GM21390 (cell line): Measurements from ENCODE around the gene SDF4.
"Not testable (repeated sequence)": the region's sequence is repeated elsewhere in the genome, so short reads cannot be mapped to it uniquely, and the experiment has no call there.

Experiments
- ATAC-seq: cut with Tn5 transposase; IDR thresholded peaks from one replicate; pipeline ENCODE4 v1.9.1; 2021; ENCODE audit not compliant: unreplicated experiment

Gene SDF4

DNA sequence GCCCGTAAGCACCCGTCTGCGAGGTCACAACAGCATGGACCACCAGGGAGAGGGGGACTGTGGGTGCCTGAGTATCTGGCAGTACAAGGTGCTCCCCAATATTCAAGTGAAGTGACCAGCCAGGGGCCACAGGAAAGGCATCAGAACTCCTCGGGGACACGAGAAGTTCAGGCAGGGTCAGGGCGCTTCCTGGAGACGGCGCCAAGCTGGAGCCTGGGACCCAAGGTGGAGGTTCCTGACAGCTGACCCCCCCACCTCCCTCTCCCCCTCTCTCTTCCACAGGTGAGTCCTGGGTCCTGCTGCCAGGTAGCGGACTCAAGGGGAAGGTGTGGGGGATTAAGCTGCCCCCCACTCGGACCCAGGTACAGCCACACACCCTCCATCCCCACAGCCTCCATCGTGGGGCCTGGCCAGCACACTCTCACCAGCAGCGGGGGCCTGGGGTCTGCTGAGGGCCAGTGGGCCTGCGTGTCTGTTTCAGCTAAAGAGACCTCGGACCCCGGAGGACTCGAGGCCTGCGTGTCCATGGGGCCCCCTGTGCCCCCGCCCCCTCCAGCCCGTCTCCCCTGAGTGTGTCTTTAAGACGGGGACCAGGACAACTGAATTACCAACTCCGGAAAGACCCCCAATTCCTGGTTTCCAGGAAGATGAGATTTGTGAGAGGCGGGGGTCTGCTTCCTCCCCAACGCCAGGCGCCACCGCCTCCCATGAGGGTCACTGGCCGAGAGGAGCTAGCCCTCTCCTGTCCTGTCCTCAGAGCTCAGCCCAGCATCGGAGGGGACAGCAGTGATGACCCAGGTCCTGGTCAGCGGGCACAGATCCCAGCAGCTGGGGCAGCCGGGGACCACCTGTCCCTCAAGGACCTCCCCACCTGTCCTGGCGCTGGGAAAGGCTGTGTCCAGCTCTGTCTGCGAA lies 31.6 kb downstream of the SDF4 start:
- no peak for ATAC-seq

GRCh38 chr1:1199141-1199960 lies 32.5 kb downstream of the SDF4 start:
- ATAC-seq = no peak

GRCh38 chr1:1198423-1199140 lies 33.2 kb downstream of the SDF4 start:
- no peak for ATAC-seq

GRCh38 chr1:1197551-1198422 lies 34.0 kb downstream of the SDF4 start:
- ATAC-seq = no peak

- ATAC-seq = no peak
Observed at GRCh38 chr1:1197188-1197500, 34.7 kb downstream of the SDF4 start.

- no peak for ATAC-seq
Observed at GRCh38 chr1:1196431-1197187, 35.2 kb downstream of the SDF4 start.

DNA sequence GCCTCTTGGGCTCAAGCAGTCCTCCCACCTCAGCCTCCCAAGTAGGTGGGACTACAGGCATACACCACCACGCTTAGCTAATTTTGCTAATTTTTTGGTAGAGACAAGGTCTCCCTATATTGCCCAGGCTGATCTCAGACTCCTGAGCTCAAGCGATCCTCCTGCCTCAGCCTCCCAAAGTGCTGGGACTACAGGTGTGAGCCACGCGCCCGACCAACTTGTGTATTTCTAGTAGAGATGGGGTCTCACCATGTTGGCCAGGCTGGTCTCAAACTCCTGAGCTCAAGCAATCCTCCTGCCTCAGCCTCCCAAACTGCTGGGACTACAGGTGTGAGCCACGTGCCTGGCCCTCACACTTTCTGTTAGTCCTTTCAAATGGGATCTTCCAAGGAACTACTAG lies 36.1 kb downstream of the SDF4 start:
- not testable (repeated sequence) for ATAC-seq

DNA sequence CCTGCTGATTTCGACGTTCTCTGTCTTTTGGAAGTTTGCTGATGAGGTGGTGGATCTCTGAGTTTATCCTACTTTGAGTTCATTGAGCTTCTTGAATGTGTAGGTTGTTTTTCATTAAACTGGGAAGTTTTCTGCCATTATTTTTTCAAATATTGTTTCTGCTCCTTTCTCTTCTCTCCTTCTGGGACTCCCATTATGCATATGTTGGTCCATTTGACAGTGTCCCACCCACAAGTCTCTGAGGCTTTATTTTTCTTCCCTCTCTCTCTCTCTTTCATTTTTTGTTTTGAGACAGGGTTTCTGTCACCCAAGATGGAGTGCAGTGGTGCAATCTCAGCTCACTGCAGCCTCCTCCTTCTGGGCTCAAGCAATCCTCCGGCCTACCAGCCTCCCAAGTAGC lies 37.1 kb downstream of the SDF4 start:
- ATAC-seq = no peak

GRCh38 chr1:1191734-1192133 lies 40.1 kb downstream of the SDF4 start:
- no peak for ATAC-seq

DNA sequence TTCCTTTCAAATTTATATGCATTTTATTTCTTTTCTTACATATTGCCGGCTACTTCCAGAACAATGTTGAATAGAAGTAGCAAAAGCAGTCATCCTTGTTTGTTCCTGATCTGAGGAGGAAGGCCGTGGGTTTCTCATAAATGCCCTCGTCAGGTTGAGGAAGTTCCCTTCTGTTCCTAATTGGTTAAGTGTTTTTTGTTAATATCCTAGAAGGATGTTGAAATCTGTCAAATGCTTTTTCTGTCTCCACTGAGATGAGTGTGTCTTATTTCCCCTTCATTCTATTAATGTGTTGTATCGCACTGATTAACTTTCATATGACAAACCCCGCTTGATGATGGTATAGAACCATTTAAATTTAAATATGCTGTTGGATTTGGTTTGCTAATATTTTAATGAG lies 42.7 kb downstream of the SDF4 start:
- no peak for ATAC-seq

GRCh38 chr1:1187938-1188337 lies 43.9 kb downstream of the SDF4 start:
- no peak for ATAC-seq

GRCh38 chr1:1185101-1185765 lies 46.6 kb downstream of the SDF4 start:
- ATAC-seq = no peak

GRCh38 chr1:1183833-1184775 lies 47.7 kb downstream of the SDF4 start:
- ATAC-seq = no peak

- no peak for ATAC-seq
Observed at GRCh38 chr1:1183221-1183747, 48.5 kb downstream of the SDF4 start.

- ATAC-seq = no peak
Observed at GRCh38 chr1:1182491-1183220, 49.1 kb downstream of the SDF4 start.

GRCh38 chr1:1181938-1182410 lies 49.8 kb downstream of the SDF4 start:
- no peak for ATAC-seq
